Right renal pelvis (tissue), 4 donors: ENCODE data around the gene IFNA14. TPM values are rescaled to one million over a fixed set of nuclear protein-coding genes. Genes with fewer than 3 reads are reported as not detected.
"Not testable (repeated sequence)": the region's sequence is repeated elsewhere in the genome, so short reads cannot be mapped to it uniquely, and the experiment has no call there.

Experiments used
- DNase-seq, 4 donors: peaks; one replicate each; pipeline ENCODE4 v3.0.0-alpha.2; 2013; ENCODE audit warnings: low read depth in 4 of 4, low spot score in 3 of 4, missing footprints in 1 of 4
- polyA plus RNA-seq, 4 donors: library from polyadenylated mRNA; unstranded; fragments of 120-200 nt; gene quantifications; one replicate each; pipeline ENCODE4 v1.2.1, GENCODE V29; 2013; ENCODE audit not compliant: insufficient read length in 4 of 4

Gene IFNA14
- polyA plus RNA-seq = not detected

DNA sequence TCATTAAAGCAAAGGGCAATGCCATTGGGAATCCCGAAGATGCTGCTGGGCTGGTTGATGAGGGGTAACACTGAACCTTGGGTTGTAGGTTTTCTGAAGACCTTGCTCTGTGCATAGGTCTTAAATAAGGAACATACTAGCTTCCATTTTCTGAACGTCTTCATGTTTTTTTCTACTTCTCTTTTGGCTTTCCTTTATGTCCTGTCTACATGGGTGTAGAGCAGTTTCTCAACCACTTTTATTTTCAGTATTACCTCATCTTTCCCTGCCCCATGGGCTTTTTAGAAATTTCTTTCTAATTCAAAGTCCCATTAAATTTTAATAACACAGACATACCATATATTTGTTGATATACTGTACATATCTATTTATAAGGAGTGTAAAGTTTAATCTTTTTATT, at the start of gene IFNA14:
Gene IFNA14 (minus strand): TSS at position 95 of the 400 bp plus-strand sequence. CDS start 70 bp downstream, at position 25.
- DNase-seq = no peak

DNA sequence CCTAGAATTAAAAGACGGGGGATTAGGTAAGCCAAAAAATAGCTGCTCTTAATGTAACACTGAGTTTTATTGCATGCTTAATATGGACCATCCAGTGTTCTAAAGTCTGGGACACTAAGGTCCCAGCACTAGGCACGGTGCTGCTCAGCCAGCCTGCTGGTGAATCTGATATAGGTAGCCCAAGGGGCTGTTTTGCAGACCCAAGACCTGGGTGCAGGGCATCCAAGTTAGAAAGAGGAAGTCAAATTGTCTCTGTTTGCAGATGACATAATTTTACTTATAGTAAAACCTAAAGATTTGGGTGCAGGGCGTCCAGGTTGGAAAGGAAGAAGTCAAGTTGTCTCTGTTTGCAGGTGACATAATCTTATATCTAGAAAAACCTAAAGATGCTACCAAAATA, 47.5 kb upstream of the IFNA14 start:
- DNase-seq = no peak

DNA sequence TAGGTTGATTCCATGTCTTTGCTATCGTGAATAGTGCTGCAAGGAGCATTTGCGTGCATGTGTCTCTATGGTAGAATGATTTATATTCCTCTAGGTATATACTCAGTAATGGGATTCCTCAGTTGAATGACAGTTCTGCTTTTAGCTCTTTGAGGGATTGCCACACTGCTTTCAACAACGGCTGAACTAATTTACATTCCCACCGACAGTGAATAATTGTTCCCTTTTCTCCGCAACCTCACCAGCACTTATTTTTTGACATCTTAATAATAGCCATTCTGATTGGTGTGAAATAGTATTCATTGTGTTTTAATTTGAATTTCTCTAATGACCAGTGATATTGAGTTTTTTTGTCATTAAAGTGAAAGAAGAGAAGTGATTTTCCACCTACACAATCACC, 46.9 kb upstream of the IFNA14 start:
- no peak for DNase-seq

DNA sequence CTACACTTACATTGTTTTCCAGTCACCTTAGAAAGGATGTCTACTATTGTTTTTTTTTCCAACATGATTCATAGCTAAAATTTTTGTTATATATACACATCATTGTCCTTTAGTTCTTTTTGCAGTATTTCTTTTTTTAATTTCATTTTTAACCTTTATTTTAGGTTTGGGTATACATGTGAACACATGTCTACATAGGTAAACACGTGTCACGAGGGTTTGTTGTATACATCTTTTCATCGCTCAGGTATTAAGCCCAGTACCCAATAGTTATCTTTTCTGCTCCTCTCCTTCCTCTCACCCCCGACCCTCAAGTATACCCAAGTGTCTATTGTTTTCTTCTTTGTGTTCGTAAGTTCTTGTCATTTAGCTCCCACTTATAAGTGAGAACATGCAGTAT, 46.3 kb upstream of the IFNA14 start:
- DNase-seq = no peak

DNA sequence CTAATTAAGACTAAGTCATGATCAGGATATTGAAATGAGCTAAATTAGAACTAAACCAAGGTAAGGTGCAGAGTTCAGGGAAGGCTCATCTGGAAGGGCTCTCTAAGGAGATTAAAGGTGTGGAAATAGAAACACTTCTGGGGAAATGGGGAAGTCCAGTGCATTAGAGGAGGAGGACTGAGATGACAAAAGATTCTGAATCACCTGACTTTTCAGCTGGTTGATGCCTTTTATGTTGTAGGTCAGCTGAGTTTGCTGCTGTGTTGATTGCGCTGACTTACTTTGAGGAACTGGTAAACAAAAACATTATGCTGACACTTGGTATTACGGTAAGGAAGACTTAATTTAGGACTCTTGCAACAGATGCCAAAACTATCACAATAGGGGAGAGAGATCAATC, 41.5 kb upstream of the IFNA14 start:
- no peak for DNase-seq

DNA sequence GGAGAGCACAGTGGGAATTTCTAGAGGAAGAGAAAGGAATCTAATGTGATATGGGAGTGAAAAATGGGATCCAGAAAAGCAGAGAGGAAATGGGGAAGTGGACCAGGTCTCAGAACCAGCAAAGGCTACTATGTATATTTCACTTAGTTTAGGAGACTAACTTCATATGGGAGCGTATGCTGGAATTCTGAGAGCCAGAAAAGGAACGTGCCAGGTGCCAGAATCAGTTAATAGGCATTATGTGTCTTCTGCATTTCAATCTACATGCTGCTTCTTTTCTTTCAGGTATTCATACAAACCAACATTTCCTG, 28.5 kb upstream of the IFNA14 start:
- no peak for DNase-seq

DNA sequence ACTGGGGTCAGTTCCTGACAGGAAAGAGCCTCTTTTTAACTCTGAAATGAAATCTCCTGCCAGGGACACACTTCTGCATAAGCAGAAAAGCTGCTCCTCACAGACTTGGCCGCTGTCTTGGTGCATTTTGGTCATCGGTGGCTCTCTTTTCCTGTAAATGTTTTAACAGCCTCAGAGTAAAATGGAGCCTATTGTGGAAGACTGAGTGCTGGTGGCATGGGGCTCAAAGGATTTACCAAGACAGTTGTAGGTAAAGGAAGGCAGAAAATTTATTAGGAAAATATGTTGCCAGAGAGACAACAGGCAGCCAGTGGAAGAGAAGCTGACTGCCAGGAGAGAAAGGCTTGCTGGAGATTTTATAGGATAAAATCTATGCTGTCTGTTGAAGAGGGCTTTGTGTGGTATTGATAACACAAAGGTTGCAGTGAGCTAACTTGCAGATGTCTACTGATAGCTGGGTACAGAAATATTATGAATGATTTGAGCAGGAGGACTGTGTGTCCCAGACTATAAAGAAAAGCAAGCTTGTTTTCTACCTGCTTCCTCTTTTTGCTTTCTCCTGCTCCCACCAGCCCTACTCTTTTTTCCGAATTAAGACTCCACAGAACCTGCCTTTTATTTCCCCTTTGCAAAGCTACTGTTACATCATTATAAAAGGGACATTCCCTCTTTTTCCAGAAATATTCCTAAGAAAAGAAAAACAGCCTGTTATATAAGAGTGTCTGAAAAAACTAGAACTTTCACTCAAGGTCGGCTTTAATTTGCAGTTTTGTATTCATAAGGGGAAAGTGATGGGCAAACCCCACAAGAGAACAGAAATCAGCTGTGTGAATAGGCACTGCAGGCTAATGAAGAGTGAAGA, 27.9 kb upstream of the IFNA14 start:
- no peak for DNase-seq

DNA sequence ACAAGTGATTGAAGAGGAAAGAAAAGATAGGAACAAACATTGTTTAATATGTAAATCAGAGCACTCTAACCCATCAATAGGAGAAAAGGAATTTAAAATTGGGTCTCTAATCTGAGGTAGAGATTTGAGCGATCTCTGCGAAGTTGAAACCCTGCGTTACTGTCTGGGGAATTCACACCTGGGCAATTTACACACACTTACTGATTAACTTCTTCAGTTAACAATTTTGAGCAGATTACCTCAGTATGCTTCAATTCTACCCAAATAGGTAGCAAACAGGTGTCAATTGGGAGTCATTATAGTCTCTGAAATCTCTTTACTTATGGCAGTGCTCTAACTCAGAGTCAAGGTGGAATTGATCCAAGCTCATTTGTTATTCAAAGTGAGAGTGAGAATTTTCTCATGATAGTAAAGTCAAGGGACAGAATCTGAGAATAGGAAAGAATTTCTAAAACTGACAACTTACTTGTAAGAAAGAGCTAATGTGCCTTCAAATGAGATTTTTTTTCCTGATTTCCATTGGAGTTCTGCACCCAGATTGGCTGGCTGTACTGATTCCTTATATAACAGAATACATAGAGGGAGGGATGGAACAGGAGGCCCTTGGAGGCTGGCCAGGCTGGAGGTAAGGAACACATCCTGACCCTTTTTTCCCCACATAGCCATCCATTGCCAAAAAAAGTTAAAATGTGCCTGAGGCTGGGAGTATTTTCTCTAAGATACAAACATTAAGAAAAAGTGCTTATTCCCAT, 27.1 kb upstream of the IFNA14 start:
- no peak for DNase-seq

DNA sequence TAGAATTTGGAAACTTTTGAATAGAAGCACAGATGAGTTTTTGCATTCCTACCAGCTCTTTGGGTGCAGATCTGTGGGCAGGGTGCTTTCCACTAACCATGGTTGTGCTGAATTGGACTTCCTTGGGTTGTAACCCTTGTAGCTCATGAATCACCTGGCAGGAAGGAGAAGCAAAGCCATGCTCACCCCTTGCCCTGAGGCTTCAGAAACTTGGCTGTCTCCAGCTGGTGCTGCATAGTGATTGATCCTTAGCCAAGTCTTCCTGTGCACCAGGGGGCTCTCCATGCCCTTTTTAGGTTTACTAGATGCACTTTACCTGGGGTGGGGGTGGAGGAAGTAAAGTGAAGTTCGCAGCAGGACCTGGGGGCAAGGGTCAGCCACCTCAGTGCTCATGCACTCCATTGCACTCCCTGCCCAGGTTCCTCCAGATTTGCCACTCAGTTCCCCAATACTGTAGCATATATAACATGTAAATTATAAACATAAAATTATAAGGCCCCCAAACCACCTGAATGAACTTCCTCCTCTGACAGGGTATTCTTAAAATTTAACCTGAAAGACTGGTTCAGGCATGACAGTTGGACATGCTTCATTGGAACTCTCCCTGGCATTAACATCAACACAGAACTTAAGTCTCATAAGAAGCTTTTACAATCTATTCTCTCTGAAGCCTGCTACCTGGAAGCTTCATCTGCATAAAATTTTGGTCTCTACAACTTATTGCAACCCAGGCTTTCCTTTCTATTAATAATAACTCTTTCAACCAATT, 25.8 kb upstream of the IFNA14 start:
- no peak for DNase-seq

DNA sequence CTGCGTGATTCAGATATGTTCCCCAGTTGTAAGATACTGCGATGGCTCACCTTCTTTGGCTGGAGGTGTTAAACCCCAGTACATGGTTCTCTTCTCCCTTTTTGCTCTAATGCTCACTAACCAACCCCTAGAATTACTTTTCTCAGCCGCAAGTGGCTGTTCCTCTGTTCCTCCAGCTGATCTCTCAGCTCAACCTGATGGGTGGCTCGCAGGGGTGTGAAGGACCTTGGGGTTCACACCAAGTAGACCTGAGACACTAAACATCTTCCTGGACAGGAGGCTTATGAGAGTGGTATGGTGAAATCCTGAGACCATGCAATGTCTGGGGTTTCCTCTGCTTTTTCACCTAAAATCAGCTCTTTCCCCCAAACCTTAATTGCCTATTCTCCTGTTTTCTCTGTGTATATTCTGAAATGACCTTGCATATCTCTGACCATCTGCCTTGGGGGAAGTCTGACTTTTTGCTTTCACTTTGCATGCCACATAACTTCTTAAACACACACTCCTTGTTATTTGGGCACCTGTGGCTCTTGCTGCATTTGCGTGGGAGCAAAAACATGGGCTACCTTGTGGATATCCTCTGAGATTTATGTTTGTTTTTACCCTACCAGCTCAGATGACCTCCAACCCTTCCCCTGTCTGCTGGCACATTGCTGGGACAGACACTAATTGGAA, 15.9 kb upstream of the IFNA14 start:
- DNase-seq = no peak

DNA sequence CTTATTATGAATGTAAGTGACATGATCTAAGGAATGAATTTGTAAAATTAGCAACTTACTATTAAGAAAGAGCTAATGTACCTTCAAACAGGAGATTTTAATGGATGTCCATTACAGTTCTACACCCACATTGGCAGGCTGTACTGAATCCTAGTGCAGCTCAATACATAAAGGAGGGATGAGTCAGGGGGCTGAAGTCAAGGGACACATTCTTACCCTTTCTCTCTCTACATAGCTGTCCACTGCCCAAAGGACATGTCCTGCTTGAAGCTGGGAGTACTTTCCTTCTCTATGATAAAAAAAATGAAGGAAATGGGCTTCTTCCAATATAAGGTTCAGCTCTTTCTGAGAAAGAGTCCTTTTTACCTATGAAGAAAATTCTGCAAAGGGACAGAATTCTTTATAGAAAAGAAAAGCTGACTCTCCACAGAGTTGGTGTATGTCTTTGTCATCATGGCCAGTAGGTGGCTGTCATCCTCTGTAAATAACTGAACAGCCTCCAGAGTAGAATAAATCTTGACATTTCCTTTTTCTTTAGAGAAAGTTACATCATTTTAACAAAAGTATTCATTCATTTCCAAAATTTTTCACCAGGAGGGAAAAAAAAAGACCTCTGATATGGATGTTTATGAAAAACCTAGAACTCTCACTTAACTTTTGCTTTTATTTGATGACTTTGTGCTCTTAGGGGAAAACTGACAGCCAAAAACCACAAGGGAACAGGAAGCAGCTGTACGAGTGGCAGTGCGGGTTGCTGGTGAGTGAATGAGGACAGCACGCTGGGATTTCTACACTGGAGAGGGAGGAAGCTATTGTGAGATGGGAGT, 13.1 kb upstream of the IFNA14 start:
- no peak for DNase-seq

DNA sequence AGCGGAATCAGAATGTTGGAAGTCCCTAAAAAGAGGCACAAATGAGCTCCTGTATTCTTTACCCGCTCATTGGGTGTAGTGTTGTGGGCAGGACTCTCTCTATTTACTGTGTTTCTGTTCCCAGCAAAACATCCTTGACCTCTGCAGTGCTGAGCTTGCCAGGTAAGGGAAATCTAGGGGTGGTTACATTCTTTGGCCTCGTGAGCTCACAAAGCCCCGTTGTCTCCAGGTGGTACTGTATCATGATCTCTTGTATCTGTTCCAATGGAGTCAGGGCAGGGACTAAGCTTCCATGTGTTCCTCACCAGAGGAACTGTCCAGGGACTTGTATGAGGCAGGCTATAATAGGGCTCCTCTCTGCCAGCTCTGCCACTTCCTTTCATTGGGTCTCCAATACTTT, 11.8 kb upstream of the IFNA14 start:
- no peak for DNase-seq

DNA sequence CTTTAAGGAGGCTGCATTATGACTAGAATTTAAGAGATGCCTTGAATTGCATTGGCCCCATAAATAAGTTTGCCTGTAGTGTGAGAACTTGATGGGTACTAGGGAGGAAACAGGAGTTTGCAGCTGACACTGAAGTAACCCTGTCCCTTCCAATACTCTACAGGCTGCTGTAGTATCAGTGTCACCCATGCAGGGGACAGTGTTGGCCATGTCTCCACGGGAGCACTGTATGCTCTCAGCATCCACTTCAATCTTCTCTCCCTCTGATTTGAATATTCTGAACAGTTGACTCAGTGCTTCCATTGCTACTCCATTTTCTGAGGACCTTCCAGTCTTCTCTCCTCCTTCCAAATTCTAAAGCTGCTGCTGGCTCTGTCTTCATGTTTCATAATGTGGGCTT, 11.4 kb upstream of the IFNA14 start:
- DNase-seq = no peak

DNA sequence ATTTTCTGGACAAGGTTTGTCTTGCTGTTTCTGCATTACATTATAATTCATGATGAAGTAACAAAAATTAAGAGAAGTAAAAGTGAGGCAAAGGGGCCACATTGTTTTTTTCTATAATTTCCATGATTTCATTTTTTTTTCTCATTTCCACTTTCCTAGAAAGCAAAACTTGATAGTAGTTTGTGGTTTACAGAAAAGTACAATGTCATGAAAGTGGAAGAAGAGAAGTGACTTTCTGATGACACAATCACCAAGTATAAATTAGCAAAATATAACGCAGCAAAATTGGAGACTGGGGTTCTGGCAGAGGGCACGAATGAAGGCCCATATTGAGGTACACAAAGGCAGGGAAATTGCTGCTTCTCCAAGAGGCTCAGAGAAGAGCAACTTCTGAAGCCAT, 5.0 kb upstream of the IFNA14 start:
- no peak for DNase-seq

DNA sequence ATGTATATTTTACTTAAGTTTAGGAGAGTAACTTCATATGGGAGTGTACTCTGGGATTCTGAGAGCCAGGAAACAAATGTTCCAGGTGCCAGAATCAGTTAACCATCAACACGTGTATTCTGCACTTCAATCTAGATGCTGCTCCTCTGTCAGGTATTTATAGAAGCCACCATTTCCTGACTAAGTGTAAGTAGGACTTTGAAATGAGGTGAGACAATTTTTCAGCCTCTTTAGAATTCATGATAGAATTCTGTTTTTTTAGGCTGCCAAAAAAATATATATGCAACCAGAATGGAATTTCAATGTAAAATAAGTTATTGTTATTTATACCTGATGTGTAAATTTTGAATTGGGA, 3.5 kb downstream of the IFNA14 start:
- DNase-seq = not testable (repeated sequence)

DNA sequence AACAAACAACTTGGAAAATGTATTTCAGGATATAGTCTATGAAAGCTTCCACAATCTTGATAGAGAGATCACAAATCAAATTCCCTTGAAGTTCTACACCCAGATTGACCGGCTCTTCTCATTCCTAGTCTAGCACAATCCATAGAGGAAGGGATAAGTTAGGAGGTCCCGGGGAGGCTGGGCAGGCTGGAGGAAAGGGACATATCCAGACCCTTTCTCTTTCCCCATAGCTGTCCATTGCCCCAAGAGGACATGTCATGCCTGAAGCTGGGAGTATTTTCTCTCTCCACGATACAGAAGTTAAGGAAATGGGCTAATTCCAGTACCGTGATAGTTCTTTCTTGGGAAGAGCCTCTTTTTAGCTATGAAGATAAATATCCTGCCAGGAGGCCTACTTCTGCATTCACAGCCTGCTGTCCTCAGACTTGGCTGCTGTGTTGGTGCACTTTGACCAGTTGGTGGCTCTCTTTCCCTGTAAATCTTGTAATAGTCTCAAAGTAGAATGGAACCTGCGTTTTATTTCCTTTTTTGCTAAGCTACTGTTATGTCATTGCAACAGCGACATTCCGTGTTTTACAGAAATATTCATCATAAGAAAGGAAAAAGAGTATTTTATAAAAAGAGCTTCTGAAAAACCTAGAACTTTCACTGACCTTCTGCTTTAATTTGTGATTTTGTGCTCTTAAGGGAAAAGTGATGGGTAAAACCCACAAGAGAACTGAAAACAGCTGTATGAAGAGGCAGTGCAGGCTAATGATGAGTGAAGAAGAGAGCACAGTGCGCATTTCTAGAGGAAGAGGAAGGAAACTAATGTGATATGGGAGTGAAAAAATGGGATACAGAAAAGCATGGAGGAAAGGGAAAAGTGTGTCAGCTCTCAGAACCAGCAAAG, 4.1 kb downstream of the IFNA14 start:
- DNase-seq = peak in 1 of 4 donors; percentile 18

DNA sequence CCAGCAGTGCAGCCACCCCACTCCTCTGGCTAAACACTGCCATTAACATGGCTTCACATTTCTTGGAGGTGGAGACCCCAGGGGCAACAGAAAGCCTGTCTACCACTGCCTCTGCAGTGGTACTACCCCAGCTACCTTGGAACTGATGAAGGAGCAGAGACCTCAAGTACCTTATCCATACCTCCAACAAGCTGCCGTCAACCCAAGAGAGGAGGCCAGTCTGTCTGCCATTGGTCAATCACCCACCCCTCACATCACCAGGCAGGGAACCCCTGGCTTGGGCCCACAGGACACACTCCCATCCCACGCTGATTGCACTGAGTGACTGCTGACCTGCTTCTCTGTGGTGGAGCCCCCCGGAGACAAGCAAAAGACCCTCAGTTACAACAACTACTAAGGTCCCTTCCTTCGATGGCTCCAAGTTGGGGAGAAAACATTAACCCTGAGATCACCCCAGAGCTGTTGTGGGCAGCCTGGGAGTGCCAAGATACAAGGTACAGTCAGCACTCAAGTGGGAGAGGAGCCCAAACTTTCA, 5.6 kb downstream of the IFNA14 start:
- no peak for DNase-seq

DNA sequence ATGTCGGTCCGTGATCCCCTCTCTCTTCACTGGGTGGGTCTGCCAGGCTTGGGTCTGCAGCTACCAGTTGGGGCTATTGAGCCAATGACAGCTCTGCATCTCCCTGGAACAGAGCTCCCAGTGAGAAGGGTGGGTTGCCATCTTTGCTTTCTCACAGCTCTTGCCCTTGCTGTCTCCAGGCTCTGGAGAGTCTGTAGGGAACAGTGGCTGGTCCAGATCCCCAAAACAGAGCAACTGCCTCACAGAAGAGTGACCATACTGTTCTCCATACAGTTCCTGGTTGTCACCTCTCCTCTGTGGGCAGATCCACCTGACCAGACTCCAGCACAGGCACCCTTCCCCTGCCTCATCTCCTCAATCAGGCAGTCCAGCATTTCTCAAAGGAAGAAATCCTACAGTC, 6.5 kb downstream of the IFNA14 start:
- no peak for DNase-seq

DNA sequence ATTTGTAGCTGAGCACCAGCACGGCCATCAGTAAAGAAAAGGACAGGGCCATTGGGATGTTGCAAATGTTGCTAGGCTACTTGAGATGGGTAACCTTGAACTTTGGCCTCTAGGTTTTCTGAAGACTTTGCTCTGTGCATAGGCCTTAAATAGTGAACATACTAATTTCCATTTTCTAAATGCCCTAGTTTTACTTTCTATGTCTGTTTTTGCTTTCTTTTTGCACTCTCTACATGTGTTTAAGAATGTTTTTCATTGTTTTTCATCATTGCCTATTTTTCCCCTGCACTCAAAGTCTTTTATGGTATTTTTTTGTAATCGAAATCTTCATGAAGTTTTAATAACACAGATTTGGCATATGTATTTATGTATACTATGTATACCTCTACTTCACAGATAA, 11.7 kb downstream of the IFNA14 start, which contains the start of gene IFNA17:
Gene IFNA17 (minus strand): TSS at position 101 of the 400 bp plus-strand sequence. CDS start 49 bp downstream, at position 52.
- DNase-seq = no peak
